GM21528 (cell line): Measurements from ENCODE around the gene HSPBP1.

Source experiments
- ATAC-seq: cut with Tn5 transposase; IDR thresholded peaks from one replicate; pipeline ENCODE4 v1.9.1; 2021; ENCODE audit warnings: mild to moderate bottlenecking, moderate library complexity; ENCODE audit not compliant: unreplicated experiment, low FRiP score

The HSPBP1 gene

DNA sequence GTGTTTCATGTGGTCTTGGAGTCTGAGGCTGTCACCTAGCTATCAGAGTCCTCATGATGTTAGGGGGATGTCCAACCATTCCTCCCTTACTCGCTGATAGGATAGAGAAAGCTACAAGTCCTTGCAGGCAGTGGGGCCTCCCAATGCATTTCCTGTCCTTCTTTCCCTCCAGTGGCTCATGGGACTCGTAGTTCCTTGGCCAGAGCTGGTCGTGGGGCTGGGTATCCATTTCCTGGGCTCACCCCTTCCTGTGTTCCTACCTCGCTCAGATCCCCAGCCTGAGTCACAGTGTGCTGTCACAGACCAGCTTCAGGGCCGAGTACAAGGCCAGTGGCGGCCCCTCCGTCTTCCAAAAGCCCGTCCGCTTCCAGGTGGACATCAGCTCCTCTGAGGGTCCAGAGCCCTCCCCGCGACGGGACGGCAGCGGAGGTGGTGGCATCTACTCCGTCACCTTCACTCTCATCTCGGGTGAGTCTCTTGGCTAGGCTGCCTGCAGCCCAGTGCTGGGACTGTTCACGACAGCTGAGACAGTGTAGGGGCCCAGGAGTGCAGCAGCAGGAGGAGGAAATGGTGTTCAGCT lies 26.2 kb upstream of the HSPBP1 start:
- no peak for ATAC-seq

DNA sequence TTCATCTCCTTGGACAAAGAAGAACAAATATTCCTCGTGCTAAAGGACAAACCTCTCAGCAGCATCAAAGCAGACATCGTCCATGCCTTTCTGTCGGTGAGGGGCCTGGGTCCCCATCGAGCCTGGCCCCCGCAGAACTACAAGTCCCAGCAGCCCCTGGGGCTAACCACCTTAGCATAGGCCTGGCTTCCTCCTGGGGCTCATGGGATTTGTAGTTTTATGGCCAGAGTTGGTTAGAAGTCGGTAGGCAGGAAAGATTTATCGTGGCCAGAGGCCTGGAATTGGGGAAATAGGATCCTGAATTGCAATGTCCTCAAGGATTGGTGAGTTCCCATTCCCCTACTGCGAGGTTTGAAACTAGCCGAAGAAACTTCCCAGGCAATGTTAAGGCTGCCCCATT lies 25.6 kb upstream of the HSPBP1 start:
- no peak for ATAC-seq

DNA sequence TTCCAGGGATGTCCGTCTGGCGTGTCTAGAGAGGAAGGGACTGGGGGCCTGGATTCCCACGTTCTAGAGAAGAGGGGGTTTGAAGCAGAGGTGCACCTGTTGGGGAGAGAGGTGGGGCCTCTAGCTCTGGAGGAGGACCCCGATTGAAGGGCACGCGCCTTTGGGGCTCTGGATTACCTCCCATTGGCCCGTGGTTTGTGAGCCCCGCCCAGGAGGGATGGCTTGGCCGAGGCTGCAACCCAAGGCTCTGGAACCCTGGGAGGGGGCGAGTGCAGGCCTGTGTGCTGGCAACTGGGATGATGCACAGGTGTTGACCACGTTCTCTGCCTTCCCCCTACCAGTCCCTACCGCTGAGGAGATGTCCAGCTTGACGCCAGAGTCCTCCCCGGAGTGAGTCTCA lies 25.1 kb upstream of the HSPBP1 start:
- no peak for ATAC-seq

DNA sequence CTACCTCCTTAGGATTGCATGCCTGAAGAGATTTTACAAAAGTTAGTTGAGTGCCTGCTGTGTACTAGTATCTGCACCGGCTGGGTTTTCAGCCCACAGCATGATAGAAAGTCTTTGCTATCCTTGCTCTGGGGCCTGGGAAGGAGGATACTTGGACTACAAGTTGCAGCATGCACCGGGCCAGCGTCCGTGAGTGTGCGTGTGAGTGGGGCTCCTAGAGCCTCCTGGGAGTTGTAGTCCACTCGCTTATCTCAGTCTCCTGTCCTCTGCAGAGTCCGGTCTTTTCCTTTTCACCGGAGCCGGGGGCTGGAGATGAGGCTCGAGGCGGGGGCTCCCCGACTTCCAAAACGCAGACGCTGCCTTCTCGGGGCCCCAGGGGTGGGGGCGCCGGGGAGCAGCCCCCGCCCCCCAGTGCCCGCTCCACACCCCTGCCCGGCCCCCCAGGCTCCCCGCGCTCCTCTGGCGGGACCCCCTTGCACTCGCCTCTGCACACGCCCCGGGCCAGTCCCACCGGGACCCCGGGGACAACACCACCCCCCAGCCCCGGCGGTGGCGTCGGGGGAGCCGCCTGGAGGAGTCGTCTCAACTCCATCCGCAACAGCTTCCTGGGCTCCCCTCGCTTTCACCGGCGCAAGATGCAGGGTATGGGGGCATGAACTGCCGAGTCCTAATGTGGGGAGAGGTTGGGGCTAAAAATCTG lies 24.5 kb upstream of the HSPBP1 start:
- ATAC-seq, result no peak

DNA sequence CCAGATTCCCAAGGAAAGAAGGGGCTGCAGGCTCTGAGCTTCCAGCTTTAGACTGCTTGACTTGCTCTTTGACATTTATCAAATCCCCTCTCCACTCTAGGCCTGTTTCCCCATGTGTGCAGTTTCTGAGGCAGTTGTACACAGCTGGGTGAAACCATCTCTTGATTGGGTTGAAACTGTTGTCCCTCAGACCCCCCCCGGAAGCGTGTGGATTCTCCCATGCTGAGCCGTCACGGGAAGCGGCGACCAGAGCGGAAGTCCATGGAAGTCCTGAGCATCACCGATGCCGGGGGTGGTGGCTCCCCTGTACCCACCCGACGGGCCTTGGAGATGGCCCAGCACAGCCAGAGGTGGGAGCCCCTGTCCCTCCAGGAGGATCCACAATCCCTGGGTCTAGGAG lies 23.6 kb upstream of the HSPBP1 start:
- ATAC-seq, result no peak

DNA sequence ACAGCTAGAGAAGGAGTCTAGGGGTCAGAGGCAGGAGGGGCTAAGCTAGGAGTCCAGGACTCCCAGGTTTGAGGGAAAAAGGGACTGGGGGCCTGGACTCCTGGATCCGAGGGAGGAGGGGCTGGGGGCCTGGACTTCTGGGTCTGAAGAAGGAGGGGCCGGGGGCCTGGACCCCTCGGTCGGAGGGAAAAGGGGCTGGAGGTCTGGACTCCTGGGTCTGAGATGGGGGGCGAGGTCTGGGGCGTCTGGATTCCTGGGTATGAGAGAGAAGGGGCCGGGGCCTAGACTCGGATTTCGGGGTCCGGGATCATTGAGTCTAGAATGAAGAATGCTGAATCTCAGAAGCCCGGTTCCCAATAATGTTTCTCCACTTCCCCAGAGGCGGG lies 22.4 kb upstream of the HSPBP1 start:
- no peak for ATAC-seq

DNA sequence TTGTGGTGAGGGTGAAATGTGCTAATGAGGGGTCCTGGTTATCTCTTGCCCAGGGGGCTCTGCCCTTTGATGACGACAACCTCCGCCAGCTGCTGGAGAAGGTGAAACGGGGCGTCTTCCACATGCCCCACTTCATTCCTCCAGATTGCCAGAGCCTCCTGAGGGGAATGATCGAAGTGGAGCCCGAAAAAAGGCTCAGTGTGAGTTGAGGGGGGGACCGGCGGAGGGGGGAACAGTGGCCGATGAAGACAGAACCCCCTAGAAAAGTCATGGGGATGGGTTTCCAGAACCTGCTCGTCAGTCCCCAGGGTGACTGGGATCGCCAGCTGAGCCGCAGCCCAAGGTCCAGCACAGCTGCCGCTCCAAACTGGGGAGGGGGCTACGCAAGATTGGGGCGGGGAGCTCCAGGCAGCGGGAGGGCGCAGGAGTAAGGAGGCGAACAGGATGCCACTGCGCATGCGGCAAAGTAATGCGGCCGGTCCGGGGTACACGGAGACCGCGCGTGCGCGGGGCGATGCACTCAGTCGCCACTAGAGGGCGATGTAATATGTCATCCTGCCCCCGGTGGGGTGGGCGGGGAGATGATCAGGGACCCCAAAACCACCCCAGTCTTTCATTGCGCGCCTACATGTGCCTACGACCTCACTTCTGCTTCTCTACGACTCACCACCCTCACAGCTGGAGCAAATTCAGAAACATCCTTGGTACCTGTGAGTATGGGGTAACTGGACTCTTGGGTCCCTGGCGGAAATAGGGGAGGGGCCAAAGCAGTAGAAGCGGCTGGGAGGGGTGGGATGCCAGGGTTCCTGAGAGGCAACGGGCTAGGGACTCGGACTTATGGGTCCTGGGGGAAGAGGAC lies 21.8 kb upstream of the HSPBP1 start:
- no peak for ATAC-seq

DNA sequence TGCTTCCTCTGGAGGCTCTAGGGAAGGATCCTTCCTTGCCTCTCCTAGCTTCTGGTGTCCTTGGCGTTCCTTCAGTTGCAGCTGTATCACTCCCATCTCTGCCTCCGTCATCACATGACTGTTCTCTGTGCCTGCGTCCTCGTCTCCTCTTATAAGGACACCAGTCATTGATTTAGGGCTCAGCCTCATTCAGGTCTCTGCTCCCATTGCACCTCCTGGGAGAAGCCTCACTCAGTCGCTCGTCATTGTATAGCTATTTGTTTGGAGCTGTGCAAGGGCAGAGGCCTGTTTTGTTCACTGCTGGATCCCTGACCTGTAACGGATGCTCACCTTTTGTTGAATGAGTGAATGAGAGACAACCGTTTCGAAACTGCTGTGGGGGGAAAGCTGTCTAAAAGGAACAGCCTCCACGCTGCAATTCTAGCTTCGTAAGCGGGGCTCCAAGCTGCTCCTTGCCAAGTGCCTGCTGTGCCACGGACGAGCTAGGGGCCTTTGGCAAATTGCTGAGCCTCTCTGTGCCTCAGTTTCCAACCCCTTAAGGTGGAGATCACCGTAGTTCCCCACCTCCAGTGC lies 21.1 kb upstream of the HSPBP1 start:
- no peak for ATAC-seq

DNA sequence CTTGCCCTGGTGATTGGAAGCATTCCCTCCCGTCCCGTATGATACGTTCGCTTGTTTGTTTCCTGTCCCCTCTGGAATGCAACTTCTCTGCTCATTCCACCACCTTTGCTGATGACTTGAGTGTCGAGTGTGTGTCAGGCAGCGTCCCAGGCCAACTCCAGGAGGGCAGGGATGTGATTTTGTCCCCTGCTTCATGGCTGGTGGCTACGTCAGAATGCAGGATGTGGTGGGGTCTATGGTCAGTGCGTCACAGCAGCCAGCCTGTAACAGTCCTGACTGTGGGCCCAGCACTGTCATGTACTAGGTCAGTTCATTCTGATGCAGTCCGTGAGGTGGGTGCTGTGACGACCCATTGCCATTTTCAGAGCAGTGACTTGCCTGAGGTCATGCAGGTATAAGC lies 20.1 kb upstream of the HSPBP1 start:
- ATAC-seq, result no peak

DNA sequence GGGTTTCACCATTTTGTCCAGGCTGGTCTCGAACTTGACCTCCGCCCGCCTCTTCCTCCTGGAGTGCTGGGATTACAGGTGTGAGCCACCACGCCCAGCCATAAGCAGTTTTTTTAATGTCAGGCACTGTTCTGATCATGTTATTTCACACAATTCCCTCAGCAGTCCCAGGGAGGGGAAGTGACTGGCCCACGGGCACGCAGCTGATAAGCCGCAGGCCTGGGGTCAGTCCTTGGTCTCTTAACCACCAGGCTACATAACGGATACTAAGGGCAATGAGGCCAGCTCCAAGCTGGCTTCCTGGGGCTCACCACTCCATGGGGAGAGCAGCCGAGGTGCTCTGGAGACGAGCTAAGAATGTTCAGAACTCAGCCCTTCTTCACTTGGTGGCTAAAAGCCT lies 17.4 kb upstream of the HSPBP1 start:
- no peak for ATAC-seq

DNA sequence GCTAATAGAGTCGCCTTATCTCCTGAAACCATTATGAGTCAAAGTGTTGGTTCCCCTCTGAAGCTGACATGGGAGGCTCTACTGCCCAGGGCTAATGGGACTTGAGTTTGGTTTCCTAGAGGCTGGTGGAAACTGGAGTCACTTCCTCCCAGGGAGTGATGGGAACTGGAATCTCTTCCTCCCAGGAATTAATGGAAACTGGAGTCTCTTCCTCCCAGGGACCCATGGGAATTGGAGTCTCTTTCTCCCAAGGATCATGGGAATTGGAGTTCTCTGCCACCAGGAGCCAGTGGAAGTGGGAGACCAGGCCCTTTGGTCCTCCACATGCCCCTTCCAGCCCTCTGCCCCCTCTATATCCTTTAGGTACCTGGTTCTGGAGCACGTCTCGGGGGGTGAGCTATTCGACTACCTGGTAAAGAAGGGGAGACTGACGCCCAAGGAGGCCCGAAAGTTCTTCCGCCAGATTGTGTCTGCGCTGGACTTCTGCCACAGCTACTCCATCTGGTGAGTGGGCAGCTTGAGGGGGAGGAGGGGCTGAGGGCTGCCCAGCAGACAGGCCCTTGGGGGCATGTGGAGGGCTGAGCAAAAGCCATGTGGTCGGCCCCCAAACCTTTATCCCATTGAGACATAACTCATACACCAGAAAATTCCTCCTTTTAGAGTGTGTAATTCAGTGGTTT lies 9.3 kb upstream of the HSPBP1 start:
- no peak for ATAC-seq

DNA sequence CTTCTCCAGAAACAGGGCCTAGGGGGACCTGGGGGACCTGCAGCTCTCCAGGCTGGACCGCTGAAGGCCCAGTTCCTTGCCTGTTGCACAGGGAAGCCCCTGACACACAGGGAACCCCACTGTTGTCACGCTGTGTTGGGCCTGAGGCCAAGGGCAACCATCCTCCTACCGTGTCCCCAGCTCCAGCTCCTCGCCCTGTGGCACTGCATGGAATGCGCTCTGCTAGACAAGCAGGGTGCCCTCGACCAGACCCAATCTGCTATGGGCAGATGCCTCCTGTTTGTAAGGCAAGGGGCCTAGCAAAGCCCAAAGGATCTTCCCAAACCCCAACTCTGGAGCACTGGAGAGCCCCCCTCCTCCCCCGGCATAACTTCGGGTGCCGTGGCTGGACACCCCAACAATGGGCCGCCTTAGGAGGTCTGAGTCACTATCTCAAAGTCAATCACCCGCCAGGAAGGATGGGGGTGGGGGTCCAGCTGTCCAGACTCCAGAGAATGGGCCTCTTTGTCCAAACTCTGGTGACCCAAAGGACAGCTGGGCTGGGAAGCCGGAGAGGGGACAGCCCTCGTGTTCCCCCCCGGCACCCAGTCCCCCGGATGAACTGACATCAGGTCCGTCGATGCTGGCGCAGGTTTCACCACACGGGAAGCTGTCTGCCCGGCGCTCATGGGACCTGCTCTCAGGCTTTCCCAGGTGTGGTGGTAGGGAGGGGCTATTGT lies 7.6 kb upstream of the HSPBP1 start:
- no peak for ATAC-seq

DNA sequence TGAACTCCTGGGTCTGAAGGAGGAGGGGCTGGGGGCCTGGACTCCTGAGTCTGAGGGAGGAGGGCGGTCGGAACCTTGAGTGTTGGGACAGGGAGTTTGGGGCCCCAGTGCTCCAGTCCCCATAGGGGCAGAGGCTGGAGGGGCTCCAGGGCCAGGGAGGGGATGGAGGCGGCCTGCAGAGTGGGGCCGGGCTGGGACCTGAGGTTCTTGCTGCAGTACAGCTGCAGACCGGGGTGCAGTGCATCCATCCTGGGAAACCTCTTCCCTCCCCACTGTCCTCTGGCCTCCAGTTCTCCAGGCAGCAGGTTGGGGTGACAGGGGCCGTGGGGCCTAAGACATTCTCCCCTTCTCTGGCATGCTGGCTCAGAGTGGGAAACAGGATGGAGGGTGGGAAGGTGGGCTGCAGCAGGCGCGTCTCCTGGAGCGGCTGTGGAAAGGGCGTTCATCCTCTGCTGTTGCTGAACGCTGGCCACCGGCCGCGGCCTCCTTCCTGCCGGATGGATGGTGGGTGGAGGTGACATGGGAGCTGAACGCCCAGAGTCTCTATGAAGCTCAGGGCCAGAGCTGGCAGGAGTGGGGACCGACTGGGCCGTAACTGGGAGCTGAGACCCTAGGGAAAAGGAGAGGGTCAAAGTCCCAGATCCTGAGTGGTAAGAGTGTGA lies 5.5 kb upstream of the HSPBP1 start:
- no peak for ATAC-seq

DNA sequence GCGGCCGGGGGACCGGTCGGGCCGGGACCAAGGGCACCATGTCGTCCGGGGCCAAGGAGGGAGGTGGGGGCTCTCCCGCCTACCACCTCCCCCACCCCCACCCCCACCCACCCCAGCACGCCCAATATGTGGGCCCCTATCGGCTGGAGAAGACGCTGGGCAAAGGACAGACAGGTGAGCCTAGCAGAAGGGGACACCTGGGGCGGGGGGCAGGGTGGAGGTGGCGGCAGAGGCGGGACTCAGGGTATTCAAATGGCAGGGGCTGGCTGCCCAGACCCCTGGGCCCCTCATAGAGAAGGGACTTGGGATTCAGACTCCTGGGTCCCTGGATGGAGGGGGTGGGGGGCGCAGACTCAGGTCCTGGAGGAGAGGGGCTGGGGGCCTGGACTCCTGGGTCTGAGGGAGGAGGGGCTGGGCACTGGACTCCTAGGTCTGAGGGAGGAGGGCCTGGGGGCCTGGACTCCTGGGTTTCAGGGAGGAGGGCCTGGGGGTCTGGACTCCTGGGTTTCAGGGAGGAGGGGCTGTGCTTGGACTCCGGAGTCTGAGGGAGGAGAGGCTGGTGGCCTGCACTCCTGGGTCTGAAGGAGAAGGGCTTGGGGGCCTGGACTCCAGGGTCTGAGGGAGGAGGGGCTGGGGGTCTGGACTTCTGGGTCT lies 4.6 kb upstream of the HSPBP1 start:
- ATAC-seq, result no peak

DNA sequence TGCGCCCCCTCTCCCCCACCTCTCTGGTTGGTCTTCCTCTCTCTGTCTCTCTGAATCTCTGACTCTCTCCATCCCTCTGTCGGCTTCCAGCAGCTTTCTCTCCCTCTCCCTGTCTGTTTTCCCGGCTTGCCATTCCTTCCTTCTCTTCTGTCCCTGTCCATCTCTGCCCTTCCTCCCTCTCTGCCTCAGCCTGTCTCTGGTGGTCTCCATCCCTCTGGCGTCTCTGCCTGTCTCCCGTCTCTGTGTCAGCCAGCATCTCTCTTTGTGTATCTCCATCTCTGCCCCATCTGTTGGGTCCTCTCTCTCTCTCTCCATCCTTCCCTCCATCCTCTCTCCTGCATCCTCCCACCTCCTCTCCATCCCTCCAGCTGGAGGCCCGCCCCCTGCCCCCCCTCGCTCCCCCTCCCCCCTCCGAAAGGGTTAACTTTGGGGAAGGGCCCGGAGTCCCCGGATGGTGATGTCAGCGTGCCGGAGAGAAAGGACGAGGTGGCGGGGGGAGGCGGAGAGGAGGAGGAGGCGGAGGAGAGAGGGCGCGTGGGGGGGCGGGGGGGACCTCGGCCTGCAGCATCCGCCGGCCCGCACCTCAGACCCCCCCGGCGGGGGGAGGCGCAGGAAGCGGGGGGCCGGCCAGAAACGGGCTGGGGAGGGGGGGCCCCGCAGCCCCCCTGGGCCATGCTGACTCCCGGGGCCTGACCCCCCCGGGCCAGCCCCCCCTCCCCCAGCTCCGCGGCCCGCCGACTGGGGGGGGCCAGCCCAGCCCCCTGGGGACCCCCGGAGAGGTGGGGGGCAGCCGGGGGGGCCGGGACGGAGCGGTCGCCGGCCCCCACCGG lies 3.9 kb upstream of the HSPBP1 start, which contains the start of gene BRSK1:
Gene BRSK1 (plus strand): TSS at position 450 of the 830 bp plus-strand sequence. CDS start 446 bp downstream, outside the sequence.
- ATAC-seq, result no peak

DNA sequence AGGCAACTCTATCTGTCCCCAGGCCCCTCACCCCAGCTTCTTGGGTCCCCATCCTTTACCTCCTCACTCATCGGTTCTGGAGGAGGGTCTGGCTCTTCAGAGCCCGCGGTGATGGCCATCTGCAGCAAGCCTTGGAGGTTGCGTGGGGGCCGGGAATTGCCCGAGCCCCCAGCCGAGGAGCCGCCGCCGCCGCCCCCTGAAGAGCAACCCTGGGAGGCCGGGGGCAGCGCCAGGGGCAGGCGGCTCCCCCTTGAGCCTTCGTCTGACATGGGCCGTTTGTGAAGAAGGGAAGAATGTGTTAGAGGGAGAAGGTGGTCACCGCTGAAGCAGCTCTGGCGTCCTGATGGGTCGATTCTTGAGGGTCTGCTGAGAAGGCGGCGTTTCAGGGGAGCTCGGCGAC lies 570 bp downstream of the HSPBP1 start:
- ATAC-seq, result no peak

DNA sequence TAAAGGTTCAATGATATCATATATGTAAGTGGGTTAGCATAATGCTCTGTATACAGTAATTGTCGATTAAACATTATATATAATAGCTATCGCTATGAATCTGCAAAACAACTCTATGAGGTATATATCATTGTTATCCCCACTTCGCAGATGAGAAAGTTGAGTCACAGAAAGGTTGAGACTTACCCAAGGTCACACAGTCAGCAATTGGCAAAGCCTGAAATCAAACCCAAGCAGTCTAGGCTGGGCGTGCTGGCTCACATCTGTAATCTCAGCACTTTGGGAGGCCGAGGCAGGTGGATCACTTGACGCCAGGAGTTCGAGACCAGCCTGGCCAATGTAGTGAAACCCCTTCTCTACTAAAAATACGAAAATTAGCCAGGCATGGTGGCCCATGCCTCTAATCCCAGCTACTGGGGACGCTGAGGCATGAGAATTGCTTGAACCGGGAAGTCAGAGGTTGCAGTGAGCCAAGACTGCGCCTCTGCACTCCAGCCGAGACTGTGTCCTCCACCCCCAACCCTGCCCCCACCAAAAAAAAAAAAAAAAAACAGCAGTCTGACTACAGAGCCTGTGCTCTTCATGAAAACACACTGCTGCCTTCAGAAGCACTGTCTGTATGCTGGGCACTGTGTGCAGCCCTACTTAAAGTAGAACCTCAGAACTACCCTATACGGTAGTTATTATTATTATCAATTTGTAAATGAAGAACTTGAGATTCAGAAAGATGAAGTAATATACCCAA lies 1.3 kb downstream of the HSPBP1 start:
- no peak for ATAC-seq

DNA sequence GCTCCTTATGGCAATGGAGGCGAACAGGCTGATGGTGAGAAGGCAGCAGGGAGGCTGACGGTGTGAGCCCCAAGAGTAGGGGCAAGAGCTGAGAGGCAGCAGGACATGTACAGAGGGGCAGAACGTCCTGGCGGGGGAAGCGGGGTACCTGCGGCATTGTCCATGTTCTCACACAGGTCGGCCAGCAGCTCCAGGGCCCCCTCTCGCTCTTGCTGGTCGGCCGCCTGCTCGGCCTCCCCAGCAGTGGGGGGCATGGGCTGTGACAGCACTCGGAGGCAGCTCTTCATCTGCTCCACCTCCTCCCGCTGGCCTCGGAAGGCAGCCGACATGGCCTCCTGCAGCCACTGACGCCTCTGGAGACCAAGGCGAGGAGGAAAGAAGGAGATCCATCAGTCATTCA lies 2.4 kb downstream of the HSPBP1 start:
- ATAC-seq, result no peak
